PC-3 (cell line): Measurements from ENCODE around the gene MAST4.

Source experiments
- EZH2phosphoT487 ChIP-seq: fragments of 300-600 bp; sonication (generic); IDR thresholded peaks from 2 replicates; pipeline ENCODE4 v1.6.1; 2018; ENCODE audit warnings: mild to moderate bottlenecking, antibody characterized with exemption, low read length, borderline replicate concordance
- TF ChIP-seq, protein P1 (sequence below): fragments of 300-600 bp; sonication (generic); conservative IDR thresholded peaks from 2 replicates; pipeline ENCODE4 v1.5.1; 2017; ENCODE audit warnings: antibody characterized with exemption, low read depth, mild to moderate bottlenecking, low read length

DNA sequence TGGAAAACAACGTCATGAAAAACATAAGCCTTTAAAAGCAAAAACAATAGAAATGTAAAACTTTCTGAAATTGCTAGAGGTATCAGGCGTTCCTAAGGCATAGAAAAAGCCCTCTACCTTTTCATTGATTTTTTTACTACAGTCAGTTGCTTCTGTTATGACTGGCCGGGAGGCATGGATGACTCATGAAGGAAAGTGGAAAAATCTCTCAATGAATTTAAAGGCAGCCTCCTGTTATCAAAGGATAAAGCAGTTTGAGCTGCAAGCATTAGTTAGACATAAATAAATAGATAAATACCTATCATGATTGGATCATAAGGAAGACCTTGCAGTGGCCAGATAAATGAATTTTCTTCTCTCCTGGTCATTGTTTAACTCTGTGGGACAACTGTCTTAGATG is 281.6 kb downstream of the MAST4 start:
- TF ChIP-seq, protein P1, sequence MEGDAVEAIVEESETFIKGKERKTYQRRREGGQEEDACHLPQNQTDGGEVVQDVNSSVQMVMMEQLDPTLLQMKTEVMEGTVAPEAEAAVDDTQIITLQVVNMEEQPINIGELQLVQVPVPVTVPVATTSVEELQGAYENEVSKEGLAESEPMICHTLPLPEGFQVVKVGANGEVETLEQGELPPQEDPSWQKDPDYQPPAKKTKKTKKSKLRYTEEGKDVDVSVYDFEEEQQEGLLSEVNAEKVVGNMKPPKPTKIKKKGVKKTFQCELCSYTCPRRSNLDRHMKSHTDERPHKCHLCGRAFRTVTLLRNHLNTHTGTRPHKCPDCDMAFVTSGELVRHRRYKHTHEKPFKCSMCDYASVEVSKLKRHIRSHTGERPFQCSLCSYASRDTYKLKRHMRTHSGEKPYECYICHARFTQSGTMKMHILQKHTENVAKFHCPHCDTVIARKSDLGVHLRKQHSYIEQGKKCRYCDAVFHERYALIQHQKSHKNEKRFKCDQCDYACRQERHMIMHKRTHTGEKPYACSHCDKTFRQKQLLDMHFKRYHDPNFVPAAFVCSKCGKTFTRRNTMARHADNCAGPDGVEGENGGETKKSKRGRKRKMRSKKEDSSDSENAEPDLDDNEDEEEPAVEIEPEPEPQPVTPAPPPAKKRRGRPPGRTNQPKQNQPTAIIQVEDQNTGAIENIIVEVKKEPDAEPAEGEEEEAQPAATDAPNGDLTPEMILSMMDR: no peak
- TF ChIP-seq EZH2phosphoT487: no peak
